ENCODE results near the gene DNAH7. TPM values are rescaled to one million over a fixed set of nuclear protein-coding genes. Genes with fewer than 3 reads are reported as not detected.
"Not testable (repeated sequence)": the region's sequence is repeated elsewhere in the genome, so short reads cannot be mapped to it uniquely, and the experiment has no call there.

DNAH7 gene
- total RNA-seq, 1 experiment from 2014 or later, result 0.11 TPM

DNA sequence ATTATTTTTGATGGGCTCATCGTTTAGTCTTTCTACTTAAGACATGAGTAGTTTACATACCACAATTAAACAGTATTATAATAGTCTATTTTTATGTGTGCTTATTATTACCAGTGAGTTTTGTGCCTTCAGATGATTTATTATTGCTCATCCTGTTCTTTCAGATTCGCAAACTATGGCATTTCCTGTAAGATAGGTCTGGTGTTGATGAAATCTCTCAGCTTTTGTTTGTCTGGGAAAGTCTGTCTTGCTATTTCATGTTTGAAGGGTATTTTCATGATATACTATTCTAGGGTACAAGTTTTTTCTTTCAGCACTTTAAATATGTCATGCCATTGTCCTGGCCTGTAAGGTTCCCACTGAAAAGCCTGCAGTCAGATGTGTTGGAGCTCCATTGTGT lies 101.3 kb downstream of the DNAH7 start:
- DNase-seq (ENCODE audit: low read depth), result no peak

DNA sequence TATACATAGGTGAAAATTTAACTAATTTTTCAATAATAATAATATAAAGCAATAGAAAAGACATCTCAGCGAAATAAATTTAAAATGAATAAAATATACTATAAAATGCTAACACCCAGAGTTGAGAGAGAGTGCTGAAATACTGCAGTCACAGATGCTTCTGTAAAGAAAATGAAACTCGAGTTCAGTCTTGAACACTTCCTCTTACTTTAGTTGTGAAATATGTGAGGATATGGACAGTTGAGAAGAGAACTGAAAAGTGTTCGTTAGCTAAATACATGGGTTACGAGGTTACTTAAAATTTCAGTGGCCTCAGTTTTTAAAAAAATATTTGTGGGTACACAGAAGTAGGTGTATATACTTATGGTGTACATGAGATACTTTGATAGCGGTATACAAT lies 106.8 kb downstream of the DNAH7 start:
- no peak for DNase-seq (ENCODE audit: low read depth)

DNA sequence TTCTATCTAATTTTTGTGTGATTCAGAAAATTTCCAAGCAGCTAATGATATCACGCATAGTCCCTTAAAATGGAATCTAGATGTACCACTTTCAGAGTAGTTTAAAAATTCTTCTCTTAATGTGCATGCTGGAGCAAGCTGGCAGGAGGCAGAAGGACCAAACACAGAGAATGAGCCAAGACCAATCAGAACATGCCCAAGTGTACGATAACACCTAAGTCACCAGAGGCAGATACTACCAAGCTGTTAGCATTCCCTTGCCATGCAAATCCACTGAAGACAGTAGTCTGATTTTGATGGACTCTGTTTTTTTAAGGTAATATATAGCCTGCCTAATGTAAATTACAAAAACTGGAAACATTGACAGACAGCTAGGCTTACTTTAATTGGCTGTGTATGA lies 109.3 kb downstream of the DNAH7 start:
- no peak for DNase-seq (ENCODE audit: low read depth)

DNA sequence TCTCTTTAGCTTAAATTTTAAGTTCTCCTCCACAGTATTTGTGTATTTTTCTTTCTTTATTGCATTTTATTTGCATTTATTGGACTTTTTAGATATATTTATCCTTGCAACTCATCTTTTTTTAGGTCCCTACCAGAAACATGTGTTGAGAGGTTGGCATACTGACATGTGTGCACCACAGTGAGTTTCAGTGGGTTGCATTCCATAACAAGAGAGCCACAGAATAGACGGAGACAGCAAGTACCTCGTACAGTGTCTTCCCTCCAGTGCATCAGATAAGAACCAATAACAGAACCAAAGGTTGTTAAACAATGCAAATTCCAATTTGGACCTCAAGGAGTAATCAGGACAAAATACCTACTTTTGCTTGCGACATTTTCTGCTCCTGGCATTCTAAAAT lies 111.9 kb downstream of the DNAH7 start:
- no peak for DNase-seq (ENCODE audit: low read depth)

DNA sequence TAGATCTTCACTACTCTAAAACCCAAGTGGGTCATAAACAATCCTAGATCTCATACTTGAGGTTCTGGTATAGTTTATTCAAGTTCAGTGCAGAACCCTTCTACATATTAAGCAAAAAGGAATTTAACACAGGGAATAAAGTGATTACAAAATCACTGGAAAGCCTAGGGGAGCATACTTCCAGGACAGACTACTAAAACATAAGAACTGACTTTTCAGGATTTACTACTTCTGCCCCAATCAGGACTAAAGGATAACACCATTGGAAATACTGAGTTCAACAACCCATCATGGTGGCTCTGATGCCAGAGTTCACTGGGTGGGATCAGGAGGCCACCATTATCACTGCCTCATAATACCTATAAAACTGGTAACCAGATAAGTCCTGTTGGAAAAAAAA lies 123.6 kb downstream of the DNAH7 start:
- no peak for DNase-seq (ENCODE audit: low read depth)

DNA sequence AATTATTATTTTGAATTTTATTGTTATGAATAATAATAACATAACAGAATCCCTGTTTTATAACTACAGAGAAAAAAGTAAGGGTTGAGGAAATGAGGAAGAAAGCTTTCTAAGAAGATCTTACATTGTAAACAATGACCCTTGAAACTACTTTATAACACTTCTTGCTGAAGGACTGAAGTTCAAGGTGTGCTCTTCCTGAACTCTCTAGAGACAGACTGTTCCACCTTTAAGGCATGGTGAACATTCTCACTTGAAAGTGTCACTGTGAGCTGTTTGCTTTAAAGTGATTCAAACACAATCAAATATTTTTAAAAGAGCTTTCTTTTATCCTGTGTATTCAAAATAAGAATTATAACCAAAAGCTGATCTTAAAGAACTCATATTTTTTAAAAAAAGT lies 131.5 kb downstream of the DNAH7 start:
- DNase-seq (ENCODE audit: low read depth), result no peak

DNA sequence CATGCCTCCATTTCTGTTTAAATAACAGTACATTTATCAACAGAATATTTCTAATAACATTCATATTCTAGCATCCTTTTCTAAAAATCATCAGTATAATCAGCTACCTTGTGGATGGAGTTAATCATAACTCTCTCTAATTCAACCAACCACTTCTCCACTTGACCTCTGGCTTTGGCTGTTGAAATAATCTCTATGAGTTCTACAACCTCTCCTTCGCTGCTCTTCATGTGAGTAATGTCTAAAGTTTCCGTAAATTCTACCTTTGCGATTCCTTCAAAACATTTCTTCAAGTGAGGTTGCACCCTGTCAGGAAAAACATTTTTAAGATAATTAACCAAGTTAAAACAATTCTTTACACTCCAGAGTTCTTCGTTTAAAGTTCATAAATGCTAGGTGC lies 134.2 kb downstream of the DNAH7 start:
- no peak for DNase-seq (ENCODE audit: low read depth)

DNA sequence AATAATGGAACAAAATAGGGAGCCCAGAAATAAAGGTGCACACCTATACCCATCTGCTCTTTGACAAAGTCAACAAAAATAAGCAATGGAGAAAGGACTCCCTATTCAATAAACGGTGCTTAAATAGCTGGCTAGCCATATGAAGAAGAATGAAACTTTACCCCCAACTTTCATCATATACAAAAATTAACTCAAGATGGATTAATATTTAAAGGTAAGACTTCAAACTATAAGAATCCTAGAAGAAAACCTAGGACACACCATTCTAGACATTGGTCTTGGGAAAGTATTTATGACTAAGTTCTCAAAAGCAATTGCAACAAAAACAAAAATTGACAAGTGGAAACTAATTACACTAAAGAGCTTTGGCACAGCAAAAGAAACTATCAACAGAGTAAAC lies 139.1 kb downstream of the DNAH7 start:
- no peak for DNase-seq (ENCODE audit: low read depth)

DNA sequence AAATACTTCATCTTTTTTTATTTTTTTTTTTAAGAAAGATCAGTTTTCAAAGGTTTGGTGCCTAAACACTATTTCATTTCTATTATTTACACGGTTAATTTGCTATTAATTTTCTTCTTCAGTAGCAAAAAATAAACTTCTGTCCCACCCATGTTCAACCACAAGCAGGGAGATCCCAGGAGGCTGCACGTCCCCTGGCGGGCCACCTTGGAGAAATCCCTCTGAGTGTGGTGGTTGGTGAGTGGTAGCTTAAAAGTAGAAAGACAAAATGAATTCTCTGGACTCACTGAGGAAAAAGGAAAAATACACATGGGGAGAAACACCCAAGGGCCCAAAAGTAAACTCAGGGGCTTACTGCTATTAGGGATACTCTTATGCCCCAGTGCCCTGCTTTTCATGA lies 143.5 kb downstream of the DNAH7 start:
- no peak for DNase-seq (ENCODE audit: low read depth)

DNA sequence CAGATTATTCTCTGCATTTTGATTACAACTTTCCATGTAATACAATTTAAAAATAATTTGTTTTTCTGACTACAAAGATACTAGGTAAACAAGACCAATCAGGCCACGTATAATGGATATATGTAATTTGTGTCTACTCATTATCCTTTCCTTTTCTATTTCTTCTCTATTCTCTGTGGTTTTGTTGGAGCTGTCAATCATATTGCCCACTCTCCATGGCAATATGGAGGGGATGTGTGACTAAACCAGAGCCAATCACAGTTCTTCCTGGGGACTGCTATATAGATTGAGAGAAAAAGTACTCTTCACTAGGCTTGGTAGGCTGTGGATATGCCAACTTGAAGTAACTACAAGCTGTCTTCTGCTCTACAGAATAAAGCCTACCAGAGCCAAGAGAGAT lies 144.7 kb downstream of the DNAH7 start:
- no peak for DNase-seq (ENCODE audit: low read depth)

DNA sequence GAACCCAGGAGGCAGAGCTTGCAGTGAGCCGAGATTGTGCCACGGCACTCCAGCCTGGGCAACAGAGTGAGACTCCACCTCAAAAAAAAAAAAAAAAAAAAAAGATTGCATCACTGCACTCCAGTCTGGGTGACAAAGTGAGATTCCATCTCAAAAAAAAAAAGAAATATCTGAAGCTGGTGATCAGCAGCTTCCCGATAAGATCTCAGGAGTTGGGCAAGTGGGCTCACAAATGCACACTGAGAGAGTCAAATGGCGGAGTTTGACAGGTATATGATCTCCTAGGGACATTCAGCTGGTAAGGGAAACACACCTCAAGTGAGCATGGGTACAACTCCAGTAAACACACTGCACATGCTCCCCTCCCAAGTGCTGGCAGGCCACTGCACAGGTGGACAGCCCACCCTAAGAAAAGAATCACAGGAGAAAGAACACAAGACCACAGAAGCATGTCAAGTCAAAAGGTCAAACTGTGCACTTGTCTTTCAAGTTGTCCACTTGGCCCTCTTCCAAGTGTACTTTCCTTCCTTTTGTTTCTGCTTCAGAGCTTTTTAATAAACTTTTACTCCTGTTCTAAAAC lies 151.5 kb downstream of the DNAH7 start:
- DNase-seq (ENCODE audit: low read depth), result not testable (repeated sequence)

DNA sequence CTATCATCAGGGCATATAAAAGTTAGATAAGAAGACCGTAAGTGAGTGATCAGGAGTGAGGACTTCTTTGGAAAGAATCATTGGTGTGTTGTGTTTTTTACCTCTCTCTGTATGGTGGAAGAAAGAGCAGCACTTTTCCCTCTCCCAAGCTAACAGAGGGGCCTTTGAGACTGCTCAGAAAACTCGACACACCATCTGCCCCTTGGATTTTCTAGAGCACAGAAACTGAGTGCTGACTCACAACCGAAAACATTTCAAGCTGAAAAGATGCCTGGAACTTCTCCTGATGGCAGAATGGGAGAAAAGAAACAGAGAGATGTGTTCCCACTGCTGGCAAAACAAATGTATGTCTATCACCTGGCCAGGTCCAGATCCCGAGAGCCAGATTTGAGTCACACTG lies 156.6 kb downstream of the DNAH7 start:
- DNase-seq (ENCODE audit: low read depth), result no peak

DNA sequence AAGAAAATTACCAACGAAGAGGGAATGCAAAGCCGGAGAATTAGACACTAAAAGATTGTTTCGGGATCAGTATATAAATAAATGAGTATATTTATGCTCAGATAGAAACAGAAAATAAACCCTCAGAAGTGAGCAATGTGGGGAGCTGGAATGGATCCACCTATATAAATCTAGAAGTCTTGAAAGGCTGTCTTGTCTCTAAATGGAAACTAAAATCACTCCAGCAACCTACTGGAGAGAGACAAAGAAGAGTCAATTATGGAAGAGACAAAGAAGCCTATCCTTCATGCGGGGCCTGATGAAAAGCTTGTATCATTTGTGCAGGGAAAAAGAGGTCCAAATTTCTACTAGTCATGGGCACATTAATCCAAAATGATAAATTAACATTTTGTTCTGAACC lies 158.1 kb downstream of the DNAH7 start:
- no peak for DNase-seq (ENCODE audit: low read depth)

DNA sequence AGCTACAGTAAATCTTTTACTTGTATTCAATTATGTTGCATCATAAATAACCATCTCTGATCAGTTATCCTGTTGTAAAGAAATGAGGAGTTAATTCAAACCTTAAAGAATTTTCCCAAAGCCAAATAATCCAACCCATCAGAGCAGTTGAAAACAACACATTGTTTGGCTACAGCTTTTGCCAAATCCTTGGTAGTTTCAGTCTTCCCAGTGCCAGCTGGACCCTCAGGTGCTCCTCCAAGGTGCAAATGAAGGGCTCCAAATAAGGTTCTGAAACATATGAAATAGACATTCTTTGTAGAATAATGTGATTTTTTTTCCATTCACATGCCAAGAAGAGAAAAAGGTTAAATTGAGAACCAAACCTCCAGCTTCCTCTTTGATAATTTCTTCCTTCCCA lies 158.7 kb downstream of the DNAH7 start:
- DNase-seq (ENCODE audit: low read depth), result no peak

DNA sequence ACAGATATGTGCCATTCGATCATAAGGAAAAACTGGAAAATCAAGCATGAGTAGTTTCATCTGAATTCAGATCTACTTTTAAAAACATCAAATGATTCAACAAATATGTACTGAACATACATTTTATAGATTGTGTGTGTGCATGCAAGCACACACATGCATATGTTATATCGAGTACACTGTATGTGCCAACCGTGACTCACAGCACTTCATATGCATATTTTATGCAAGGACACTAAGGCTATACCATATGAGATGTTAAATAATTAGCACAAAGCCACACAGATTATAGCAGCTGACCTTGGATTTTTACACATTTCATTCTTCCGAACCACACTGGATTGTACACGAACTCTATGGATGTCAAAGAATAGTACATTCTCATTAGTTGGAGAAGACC lies 161.2 kb downstream of the DNAH7 start:
- DNase-seq (ENCODE audit: low read depth), result no peak

DNA sequence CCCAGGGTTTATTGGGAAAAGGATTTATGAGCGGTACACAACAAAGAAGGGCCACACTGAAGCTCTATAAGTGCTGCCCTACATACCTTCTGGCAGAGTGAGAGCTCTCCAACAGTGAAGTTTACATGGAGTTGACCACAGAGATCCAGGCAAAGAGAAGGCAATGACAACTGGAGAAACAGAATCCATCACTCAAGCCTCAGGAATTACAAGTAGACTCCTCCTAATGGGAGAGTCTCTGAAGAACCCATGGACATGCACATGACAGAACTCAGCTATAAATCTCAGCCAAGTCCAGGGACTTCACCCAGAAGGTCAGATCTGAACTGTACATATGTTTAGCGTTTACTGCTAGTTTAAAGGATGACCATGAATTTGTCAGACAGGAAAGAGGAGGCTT lies 164.7 kb downstream of the DNAH7 start:
- DNase-seq (ENCODE audit: low read depth), result no peak

DNA sequence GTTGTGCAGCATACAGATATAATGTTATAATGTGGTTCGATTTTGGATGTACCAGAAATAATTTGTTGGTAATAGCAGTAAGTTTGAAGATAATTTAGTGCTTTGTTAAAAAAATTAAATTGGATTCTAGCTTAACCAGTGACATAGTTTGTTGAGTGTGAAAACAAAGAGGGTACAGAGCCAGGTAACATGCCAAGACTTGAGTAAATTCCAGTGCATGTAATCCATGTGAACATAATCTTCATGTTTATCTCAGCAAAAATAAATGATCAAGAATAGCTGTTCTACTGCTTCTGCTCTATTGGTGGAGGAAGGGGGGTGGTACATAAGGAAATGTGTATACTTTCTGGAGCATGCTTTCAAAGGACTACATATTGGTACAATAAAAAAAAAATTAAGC lies 165.8 kb downstream of the DNAH7 start:
- DNase-seq (ENCODE audit: low read depth), result no peak

DNA sequence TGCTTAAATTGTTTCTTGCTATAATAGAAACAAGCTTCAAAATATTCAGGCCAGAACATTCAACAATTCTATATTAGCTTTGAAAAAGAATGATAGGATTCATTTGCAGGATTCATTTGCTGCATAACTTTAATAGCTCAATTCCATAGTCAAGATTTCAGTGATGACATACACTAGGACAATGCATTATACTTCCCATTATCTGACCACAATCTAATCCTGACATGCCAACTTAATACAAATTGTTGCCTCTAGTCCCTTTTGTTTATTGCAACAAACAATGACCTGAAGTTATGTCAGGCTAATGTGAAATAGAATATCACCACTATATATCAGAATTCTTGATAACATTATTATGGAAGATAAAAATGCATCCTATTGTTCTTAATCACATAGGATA lies 169.4 kb downstream of the DNAH7 start:
- no peak for DNase-seq (ENCODE audit: low read depth)

DNA sequence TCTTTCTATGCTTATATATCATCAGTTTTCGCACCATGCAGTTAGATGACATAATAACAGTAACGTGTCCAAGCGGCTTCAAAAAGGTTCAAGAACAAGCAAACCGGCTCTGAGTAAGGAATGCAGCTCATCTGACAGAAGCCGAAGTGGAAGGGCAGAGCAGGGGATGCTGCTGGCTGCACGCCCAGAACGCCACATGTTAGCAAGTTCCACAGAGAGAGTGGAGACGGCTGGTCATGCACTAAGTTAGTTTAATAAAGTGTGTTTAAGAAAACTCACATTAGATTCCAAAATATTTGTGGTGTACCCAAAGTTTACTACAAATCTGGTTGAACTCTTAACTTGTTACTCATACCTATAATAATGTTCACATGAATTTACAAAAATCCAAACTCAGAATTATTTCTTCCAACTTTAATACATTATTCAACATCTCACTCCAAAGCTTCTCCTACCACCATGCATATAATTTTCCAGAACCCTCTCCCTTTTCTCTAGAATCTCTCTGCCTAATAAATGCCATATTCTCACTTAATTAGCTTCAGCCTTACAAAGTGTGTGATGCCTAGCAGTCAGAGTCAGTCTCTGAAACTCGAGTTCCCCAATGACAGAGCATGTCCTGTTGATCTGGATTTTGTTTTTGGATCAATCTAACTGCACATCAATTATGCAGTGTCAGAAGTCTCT lies 170.0 kb downstream of the DNAH7 start:
- DNase-seq (ENCODE audit: low read depth), result peak; percentile 73

DNA sequence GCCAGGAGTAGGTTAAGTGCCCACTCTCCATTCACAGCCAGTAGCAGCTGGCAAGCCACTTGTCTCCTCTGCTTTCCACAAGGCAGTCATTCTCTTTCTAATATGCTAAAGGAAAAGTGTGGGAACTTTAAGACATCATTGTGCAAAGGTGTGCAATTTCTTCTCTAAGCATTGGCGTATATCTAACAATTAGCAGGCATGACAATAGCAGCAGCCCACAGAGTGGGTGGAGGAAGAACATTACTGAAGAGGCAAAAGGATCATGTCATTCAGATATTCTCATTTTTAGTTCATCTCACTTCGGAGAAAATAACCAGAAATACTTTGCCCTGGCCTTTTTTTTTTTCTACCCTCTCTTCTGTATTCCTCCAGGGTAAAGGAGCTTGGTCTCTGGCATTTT lies 177.6 kb downstream of the DNAH7 start:
- no peak for DNase-seq (ENCODE audit: low read depth)

DNA sequence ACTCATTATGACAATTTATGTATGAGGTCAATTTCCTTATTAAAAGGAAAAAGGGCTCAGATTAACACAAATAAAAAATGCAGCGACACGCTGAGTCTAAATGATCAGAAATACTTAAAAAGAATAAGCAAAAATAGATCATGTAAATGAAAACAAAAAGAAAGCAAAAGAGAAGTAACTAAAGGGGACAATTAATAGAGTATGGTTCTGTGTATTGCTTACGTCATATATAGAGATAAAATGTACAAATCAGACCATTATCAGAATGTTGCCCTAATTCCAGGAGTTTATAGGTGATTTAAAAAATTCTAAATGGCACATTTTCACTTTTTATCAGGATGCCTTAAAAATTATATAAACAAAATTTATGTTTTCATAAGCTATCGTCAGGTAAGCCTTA lies 189.5 kb downstream of the DNAH7 start:
- DNase-seq (ENCODE audit: low read depth), result no peak

DNA sequence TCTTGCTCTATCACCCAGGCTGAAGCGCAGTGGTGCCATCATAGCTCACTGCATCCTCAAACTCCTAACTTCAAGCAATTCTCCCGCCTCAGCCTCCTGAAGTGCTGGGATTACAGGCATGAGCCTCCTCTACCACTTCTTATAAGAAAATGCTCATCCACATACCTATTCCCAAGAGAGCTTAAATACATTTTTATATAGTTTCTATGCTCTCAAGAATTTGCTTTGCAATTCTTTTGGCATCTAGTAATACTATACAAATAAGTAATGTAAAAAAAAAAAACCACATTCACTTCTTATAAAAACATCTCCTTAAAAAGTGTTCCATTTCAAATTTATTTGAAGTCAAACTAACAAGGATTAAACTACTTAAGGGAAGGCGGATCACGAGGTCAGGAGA lies 197.3 kb downstream of the DNAH7 start:
- no peak for DNase-seq (ENCODE audit: low read depth)

DNA sequence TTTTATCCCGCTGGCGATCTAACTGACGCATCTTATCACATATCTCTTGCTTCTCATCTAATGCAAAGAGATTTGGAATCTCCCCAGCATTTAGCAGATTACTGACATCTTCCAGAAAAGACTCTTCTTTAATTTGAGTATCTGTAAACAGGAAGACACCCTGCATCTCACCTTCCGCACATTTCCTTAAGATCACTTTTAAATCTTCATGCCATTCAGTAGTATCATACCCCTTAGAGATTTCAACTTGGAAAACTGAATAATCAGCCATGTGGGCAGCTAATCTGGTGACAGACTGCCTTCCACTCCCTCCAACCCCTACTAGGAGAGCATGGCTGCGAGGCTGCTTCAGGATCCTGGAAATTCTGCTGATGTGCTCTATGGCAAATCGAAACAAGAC lies 204.3 kb downstream of the DNAH7 start:
- DNase-seq (ENCODE audit: low read depth), result no peak

DNA sequence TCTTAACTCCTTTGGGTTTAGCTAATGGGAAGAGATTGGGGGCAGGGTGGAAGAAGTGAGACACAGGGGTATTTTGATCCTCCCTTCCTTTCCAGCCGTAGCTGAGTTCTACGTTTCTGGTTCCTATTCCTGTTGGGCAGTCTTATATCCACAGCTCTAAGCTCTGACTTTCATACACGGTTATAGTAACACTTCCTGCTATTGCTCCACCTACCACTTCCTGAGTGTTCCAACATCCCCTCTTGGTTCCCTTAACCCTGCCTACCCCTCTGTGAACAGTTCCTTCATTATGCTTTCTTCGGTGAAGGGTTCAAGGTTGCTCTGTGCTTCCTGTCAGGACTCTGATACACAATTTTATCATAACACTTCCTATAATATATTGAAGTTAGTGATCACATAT lies 205.1 kb downstream of the DNAH7 start:
- DNase-seq (ENCODE audit: low read depth), result no peak
